ENCODE results near the gene FYN. TPM values are rescaled to one million over a fixed set of nuclear protein-coding genes. Genes with fewer than 3 reads are reported as not detected.

Gene FYN
- polyA plus RNA-seq, 1 experiment: 55.1 TPM

- no peaks in the 10 kb centered on the region for H3K27me3 ChIP-seq (ENCODE audit: control insufficient read depth, insufficient read depth, low read length)
- no peak for DNase-seq (ENCODE audit: low read depth)
- CTCF ChIA-PET: interaction anchor here (1.2 to 1.5 kb wide), 5 partner anchors 8 to 26 kb away, joined by 3 to 6 read pairs (median 4); no protein-coding TSS in a partner anchor
- POLR2A ChIA-PET: no interaction called here
- no peak overlapping the region for H3K4me3 ChIP-seq (ENCODE audit: low read depth, low read length)
- peaks cover 4% of the 10 kb centered on the region; the same call in 1 of the 2 replicates for H3K36me3 ChIP-seq (ENCODE audit: control insufficient read depth, insufficient read depth, low read length)
- TF ChIP-seq CTCF (IDR thresholded peaks at IDR 0.05; ENCODE audit: insufficient read depth, low read depth, low read length): no peak
These were observed 205.3 kb downstream of the FYN start for GRCh38 chr6:111667931-111668330.

GRCh38 chr6:111666847-111667246 lies 206.4 kb downstream of the FYN start:
- H3K27me3 ChIP-seq (ENCODE audit: control insufficient read depth, insufficient read depth, low read length): no peaks in the 10 kb centered on the region
- no peak for TF ChIP-seq CTCF (IDR thresholded peaks at IDR 0.05; ENCODE audit: insufficient read depth, low read depth, low read length)
- DNase-seq (ENCODE audit: low read depth): no peak
- H3K4me3 ChIP-seq (ENCODE audit: low read depth, low read length): no peak overlapping the region
- H3K36me3 ChIP-seq (ENCODE audit: control insufficient read depth, insufficient read depth, low read length): peaks cover 2% of the 10 kb centered on the region; the same call in 1 of the 2 replicates
- ChIA-PET POLR2A (no interaction called here), CTCF (interaction anchor here (1.3 to 1.4 kb wide), 2 partner anchors 9 to 15 kb away, joined by 4 to 6 read pairs; no protein-coding TSS in a partner anchor)

- CTCF ChIA-PET: interaction anchor here (0.6 to 1.7 kb wide), 3 partner anchors 9 to 23 kb away, joined by 3 to 5 read pairs (median 3); no protein-coding TSS in a partner anchor
- DNase-seq (ENCODE audit: low read depth): no peak
- POLR2A ChIA-PET: no interaction called here
These were observed 208.7 kb downstream of the FYN start for GRCh38 chr6:111664565-111665030.

GRCh38 chr6:111663692-111664564 lies 209.3 kb downstream of the FYN start:
- Histone ChIP-seq H3K4me3 (ENCODE audit: low read depth, low read length) (no peak overlapping the region), H3K27me3 (ENCODE audit: control insufficient read depth, insufficient read depth, low read length) (no peaks in the 10 kb centered on the region), H3K36me3 (ENCODE audit: control insufficient read depth, insufficient read depth, low read length) (no peaks in the 10 kb centered on the region; the same call in 1 of the 2 replicates)
- ChIA-PET CTCF (interaction anchor here (1.2 to 1.7 kb wide), 2 partner anchors 11 to 22 kb away, joined by 3 to 5 read pairs; no protein-coding TSS in a partner anchor), POLR2A (no interaction called here)
- no peak for DNase-seq (ENCODE audit: low read depth)
- TF ChIP-seq CTCF (IDR thresholded peaks at IDR 0.05; ENCODE audit: insufficient read depth, low read depth, low read length): no peak

More at GRCh38 chr6:111664565-111665030, 208.7 kb downstream of the FYN start:
- Histone ChIP-seq H3K36me3 (ENCODE audit: control insufficient read depth, insufficient read depth, low read length) (no peaks in the 10 kb centered on the region; the same call in 1 of the 2 replicates), H3K4me3 (ENCODE audit: low read depth, low read length) (no peak overlapping the region), H3K27me3 (ENCODE audit: control insufficient read depth, insufficient read depth, low read length) (no peaks in the 10 kb centered on the region)
- no peak for TF ChIP-seq CTCF (IDR thresholded peaks at IDR 0.05; ENCODE audit: insufficient read depth, low read depth, low read length)

Measured in BJ (cell line).